Hindlimb muscle (tissue), 1 donor: ENCODE measurements around the gene ACD. TPM values are rescaled to one million over a fixed set of nuclear protein-coding genes. Genes with fewer than 3 reads are reported as not detected.
"Not testable (repeated sequence)": the region's sequence is repeated elsewhere in the genome, so short reads cannot be mapped to it uniquely, and the experiment has no call there.

Experiments
- DNase-seq: peaks from one replicate; pipeline ENCODE4 v3.0.0-alpha.2; 2013
- polyA plus RNA-seq: library from polyadenylated mRNA; unstranded; fragments of 120-200 nt; gene quantifications from one replicate; pipeline ENCODE4 v1.2.1, GENCODE V29; 2013; ENCODE audit not compliant: insufficient read length

Gene ACD
- polyA plus RNA-seq, result 17.4 TPM

- DNase-seq, result peak; percentile 96
Measured at GRCh38 chr16:67659675-67660563, at the start of gene ACD. Gene ACD, minus strand, starts transcription at chr16:67660260. Its CDS starts 40 bp downstream, at chr16:67660220.

- DNase-seq, result no peak
Measured at GRCh38 chr16:67709050-67709449, 49.0 kb upstream of the ACD start.

GRCh38 chr16:67708368-67708771, 48.3 kb upstream of the ACD start:
- no peak for DNase-seq

GRCh38 chr16:67707790-67708189, 47.7 kb upstream of the ACD start:
- DNase-seq, result no peak

- no peak for DNase-seq
Measured at GRCh38 chr16:67707210-67707609, 47.1 kb upstream of the ACD start.

GRCh38 chr16:67704110-67704509, 44.0 kb upstream of the ACD start:
- DNase-seq, result no peak

- DNase-seq, result no peak
Measured at GRCh38 chr16:67703626-67704025, 43.6 kb upstream of the ACD start.

GRCh38 chr16:67702130-67702529, 42.1 kb upstream of the ACD start:
- no peak for DNase-seq

- DNase-seq, result no peak
Measured at GRCh38 chr16:67701420-67701819, 41.4 kb upstream of the ACD start.

GRCh38 chr16:67699265-67699664, 39.2 kb upstream of the ACD start:
- no peak for DNase-seq

GRCh38 chr16:67697422-67698185, 37.5 kb upstream of the ACD start:
- DNase-seq, result no peak

GRCh38 chr16:67694611-67695010, 34.6 kb upstream of the ACD start:
- no peak for DNase-seq

- not testable (repeated sequence) for DNase-seq
Measured at GRCh38 chr16:67693517-67694285, 33.6 kb upstream of the ACD start.

GRCh38 chr16:67685388-67686112, 25.5 kb upstream of the ACD start:
- DNase-seq, result no peak

- DNase-seq, result no peak
Measured at GRCh38 chr16:67683767-67684166, 23.7 kb upstream of the ACD start.

- no peak for DNase-seq
Measured at GRCh38 chr16:67679935-67680897, 20.2 kb upstream of the ACD start.

GRCh38 chr16:67678354-67679023, 18.4 kb upstream of the ACD start:
- no peak for DNase-seq

GRCh38 chr16:67677712-67678111, 17.7 kb upstream of the ACD start:
- no peak for DNase-seq

- DNase-seq, result no peak
Measured at GRCh38 chr16:67676939-67677338, 16.9 kb upstream of the ACD start.

- no peak for DNase-seq
Measured at GRCh38 chr16:67676516-67676915, 16.5 kb upstream of the ACD start.
